ENCODE results near the gene PTX3.

GRCh38 chr3:157412323-157412855 lies 24.3 kb upstream of the PTX3 start:
- no peak for TF ChIP-seq CTCF (IDR thresholded peaks at IDR 0.05)
- no peak for TF ChIP-seq TCF7L2 (IDR thresholded peaks at IDR 0.05; ENCODE audit: low read depth, low read length)
- no peak for TF ChIP-seq REST (IDR thresholded peaks at IDR 0.05; ENCODE audit: insufficient read depth in 1 of 2, low read depth in 2 of 2, low read length in 1 of 2)
- no peak for TF ChIP-seq SIN3A (IDR thresholded peaks at IDR 0.05; ENCODE audit: borderline replicate concordance, insufficient read depth, low read depth, low read length)

Measured in Panc1 (cell line).